Measurements from ENCODE around the gene PDE3B. TPM values are rescaled to one million over a fixed set of nuclear protein-coding genes. Genes with fewer than 3 reads are reported as not detected.
"Not testable (repeated sequence)": the region's sequence is repeated elsewhere in the genome, so short reads cannot be mapped to it uniquely, and the experiment has no call there.

The PDE3B gene
- total RNA-seq, 5 donors from 2014 or later (not counting 1 experiment from before 2014, with no cell fraction given): 130 to 162 (median 143) TPM

DNA sequence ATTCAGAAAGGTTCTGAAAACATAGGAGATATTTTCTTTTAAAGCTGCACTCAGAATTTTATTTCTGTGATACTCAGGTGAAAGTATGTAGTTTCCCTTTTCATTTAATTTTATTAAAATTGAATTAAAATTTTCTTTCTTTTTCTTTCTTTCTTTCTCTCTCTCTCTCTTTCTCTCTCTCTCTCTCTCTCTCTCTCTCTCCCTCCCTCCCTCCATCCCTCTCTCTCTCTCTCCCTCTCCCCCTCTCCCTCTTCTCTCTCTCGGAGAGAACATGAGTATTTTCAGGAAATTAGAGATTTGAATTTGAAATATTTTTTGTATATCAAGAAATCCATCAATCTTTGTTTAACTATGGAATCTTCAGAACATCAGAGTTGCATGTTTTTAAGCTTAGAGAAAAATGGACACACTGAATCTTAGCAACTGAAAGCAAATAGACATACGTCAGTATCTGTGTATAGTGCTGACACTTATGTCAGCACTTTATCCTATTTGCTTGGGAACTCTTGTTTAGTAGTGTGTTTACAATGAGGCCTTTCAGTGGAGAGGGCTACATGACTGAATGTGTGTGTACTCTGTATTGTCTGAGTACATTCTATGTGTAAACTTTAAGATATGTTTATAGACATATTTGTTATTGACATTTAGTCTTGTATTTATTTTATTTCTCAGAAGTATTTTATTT is 44.5 kb downstream of the PDE3B start:
- Histone ChIP-seq H3K36me3 (ENCODE audit: control insufficient read depth in 2 of 2, extremely low read depth in 1 of 2, insufficient read depth in 1 of 2, low read length in 1 of 2) (peaks cover 0 to under 1% of the 10 kb centered on the region in 2 donors), H3K4me3 (ENCODE audit: control insufficient read depth in 1 of 2, extremely low read depth in 1 of 2, low read length in 1 of 2) (no peak overlapping the region), H3K9me3 (no peaks in the 10 kb centered on the region), H3K27ac (ENCODE audit: low read length) (no peak overlapping the region), H3K4me1 (ENCODE audit: control insufficient read depth in 1 of 2, extremely low read depth in 1 of 2, insufficient read depth in 2 of 2, low read length in 2 of 2) (no peaks in the 10 kb centered on the region), H3K27me3 (replicated peaks in 1 of 2; ENCODE audit: control insufficient read depth in 2 of 2, extremely low read depth in 1 of 2, insufficient read depth in 2 of 2, low read length in 1 of 2) (no peaks in the 10 kb centered on the region)
- peaks cover 62 to 67% (median 62%) of the 10 kb centered on the region in 3 donors for H3K4me1 Mint-ChIP-seq
- H3K27ac Mint-ChIP-seq: peak overlapping the region; percentile 44 to 45
- peaks cover 43% of the 10 kb centered on the region for H3K36me3 Mint-ChIP-seq
- ChIA-PET CTCF (interaction anchor here in 1 of 2 donors (0.7 kb wide), 2 partner anchors 203 to 204 kb away, joined by 3 to 4 read pairs; partner anchors contain the start of gene CYP2R1), POLR2A (interaction anchor here (0.5 to 0.6 kb wide), 3 partner anchors 38 to 204 kb away, joined by 3 read pairs; partner anchors contain the start of gene CYP2R1 (in 1 of the 2))
- DNase-seq: no peak
- peak in 1 of 4 experiments; percentile 54 for ATAC-seq (replicated peaks in 1 of 4)
- peak overlapping the region in 1 of 3 donors; percentile 28 for H3K4me3 Mint-ChIP-seq
- WGBS (ENCODE audit: insufficient coverage): no CpG with 5 or more reads among the region's 2 CpGs
- no peaks in the 10 kb centered on the region for H3K27me3 Mint-ChIP-seq
- peaks cover 10 to 14% (median 14%) of the 10 kb centered on the region in 3 donors for H3K9me3 Mint-ChIP-seq

DNA sequence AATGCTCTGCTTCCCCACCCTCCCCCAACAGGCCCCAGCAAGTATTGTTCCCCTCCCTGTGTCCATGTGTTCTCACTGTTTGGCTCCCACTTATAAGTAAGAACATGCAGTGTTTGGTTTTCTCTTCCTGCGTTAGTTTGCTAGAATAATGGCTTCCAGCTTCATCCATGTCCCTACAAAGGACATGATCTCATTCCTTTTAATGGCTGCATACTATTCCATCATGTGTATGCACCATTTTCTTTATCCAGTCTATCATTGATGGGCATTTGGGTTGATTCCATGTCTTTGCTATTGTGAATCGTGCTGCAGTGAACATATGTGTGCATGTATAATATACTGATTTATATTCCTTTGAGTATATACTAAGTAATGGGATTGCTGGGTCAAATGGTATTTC is 52.1 kb downstream of the PDE3B start:
- peaks cover 62% of the 10 kb centered on the region for H3K36me3 Mint-ChIP-seq
- POLR2A ChIA-PET: interaction anchor here (0.6 kb wide), 2 partner anchors 25 to 49 kb away, joined by 3 read pairs; no protein-coding TSS in a partner anchor
- no CpG with 5 or more reads among the region's 2 CpGs for WGBS (ENCODE audit: insufficient coverage)
- H3K4me3 Mint-ChIP-seq; H3K4me3 ChIP-seq (ENCODE audit: control insufficient read depth in 1 of 2, extremely low read depth in 1 of 2, low read length in 1 of 2); H3K27ac ChIP-seq (ENCODE audit: low read length); DNase-seq; H3K27me3 Mint-ChIP-seq; H3K27me3 ChIP-seq (replicated peaks in 1 of 2; ENCODE audit: control insufficient read depth in 2 of 2, extremely low read depth in 1 of 2, insufficient read depth in 2 of 2, low read length in 1 of 2); ATAC-seq (replicated peaks in 1 of 4); H3K36me3 ChIP-seq (ENCODE audit: control insufficient read depth in 2 of 2, extremely low read depth in 1 of 2, insufficient read depth in 1 of 2, low read length in 1 of 2); H3K9me3 ChIP-seq; CTCF ChIA-PET: not testable (repeated sequence)
- H3K9me3 Mint-ChIP-seq: peaks cover 18 to 46% (median 29%) of the 10 kb centered on the region in 3 donors
- peaks cover 0 to 18% of the 10 kb centered on the region in 2 experiments for H3K4me1 ChIP-seq (ENCODE audit: control insufficient read depth in 1 of 2, extremely low read depth in 1 of 2, insufficient read depth in 2 of 2, low read length in 2 of 2)
- H3K4me1 Mint-ChIP-seq: peaks cover 50 to 55% (median 52%) of the 10 kb centered on the region in 3 donors
- peak overlapping the region in 1 of 2 donors; percentile 58 for H3K27ac Mint-ChIP-seq

DNA sequence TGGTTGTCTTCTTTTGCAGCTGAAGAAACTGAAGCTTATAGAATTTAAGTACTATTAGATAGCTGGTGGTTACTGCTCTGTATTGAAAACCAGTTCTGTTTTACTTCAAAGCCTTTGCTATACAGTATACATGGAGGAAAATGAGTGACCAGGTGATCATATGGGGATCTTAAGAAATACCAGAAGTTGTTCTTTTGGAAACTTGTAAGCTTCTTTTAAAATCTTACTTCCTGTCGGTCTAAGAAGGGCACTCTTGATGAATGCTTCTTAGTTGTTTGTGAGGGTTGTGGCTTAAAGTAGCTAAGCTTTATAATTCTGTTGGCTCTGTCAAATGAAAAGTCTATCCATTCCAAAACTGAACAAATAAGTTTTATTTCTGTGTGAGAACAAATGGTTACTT is 55.2 kb downstream of the PDE3B start:
- WGBS (ENCODE audit: insufficient coverage): no CpG with 5 or more reads among the region's 1 CpG
- Histone ChIP-seq H3K4me1 (ENCODE audit: control insufficient read depth in 1 of 2, extremely low read depth in 1 of 2, insufficient read depth in 2 of 2, low read length in 2 of 2) (peaks cover 0 to 21% of the 10 kb centered on the region in 2 experiments), H3K9me3 (peaks cover 7% of the 10 kb centered on the region), H3K27ac (ENCODE audit: low read length) (peak overlapping the region; percentile 8), H3K36me3 (ENCODE audit: control insufficient read depth in 2 of 2, extremely low read depth in 1 of 2, insufficient read depth in 1 of 2, low read length in 1 of 2) (peaks cover 0 to 2% of the 10 kb centered on the region in 2 donors), H3K4me3 (ENCODE audit: control insufficient read depth in 1 of 2, extremely low read depth in 1 of 2, low read length in 1 of 2) (no peak overlapping the region), H3K27me3 (replicated peaks in 1 of 2; ENCODE audit: control insufficient read depth in 2 of 2, extremely low read depth in 1 of 2, insufficient read depth in 2 of 2, low read length in 1 of 2) (no peaks in the 10 kb centered on the region)
- ChIA-PET POLR2A (interaction anchor here (0.6 to 1.0 kb wide), 4 partner anchors 13 to 129 kb away, joined by 3 to 5 read pairs (median 3); no protein-coding TSS in a partner anchor), CTCF (no interaction called here)
- DNase-seq (peak in 1 of 35 experiments; percentile 14), ATAC-seq (replicated peaks in 1 of 4) (peak in 3 of 4 experiments; percentile 41 to 63 (median 46))
- H3K9me3 Mint-ChIP-seq: peaks cover 9 to 38% (median 19%) of the 10 kb centered on the region in 3 donors
- H3K36me3 Mint-ChIP-seq: peaks cover 62% of the 10 kb centered on the region
- H3K4me3 Mint-ChIP-seq: peak overlapping the region; percentile 25 to 54 (median 45)
- peaks cover 64 to 67% (median 64%) of the 10 kb centered on the region in 3 donors for H3K4me1 Mint-ChIP-seq
- H3K27ac Mint-ChIP-seq: peak overlapping the region; percentile 68 to 73
- no peaks in the 10 kb centered on the region for H3K27me3 Mint-ChIP-seq

GRCh38 chr11:14700593-14700992 is 57.0 kb downstream of the PDE3B start:
- WGBS (ENCODE audit: insufficient coverage): no CpG with 5 or more reads among the region's 1 CpG
- H3K27ac Mint-ChIP-seq: peak overlapping the region in 1 of 2 donors; percentile 0

DNA sequence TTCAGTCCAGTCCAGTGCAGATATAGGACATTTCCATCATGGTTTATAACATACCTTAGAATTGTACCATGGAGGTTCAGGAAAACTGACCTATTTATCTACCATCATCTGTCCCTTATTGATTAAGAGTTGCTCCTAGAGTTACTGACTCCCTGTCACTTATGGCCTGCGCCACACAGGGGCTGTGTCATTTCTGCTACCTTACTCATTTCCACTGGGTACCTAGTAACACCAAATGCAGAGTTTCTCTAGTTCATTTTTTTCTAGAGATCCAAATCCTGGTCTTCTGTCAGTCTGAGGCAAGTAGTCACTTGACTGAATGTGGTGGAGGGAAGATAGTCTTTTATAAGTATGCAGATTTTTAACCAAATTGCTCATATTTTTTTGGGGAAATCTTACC is 59.2 kb downstream of the PDE3B start:
- POLR2A ChIA-PET: no interaction called here
- Histone ChIP-seq H3K27me3 (replicated peaks in 1 of 2; ENCODE audit: control insufficient read depth in 2 of 2, extremely low read depth in 1 of 2, insufficient read depth in 2 of 2, low read length in 1 of 2) (no peaks in the 10 kb centered on the region), H3K27ac (ENCODE audit: low read length) (no peak overlapping the region), H3K36me3 (ENCODE audit: control insufficient read depth in 2 of 2, extremely low read depth in 1 of 2, insufficient read depth in 1 of 2, low read length in 1 of 2) (no peaks in the 10 kb centered on the region), H3K4me1 (ENCODE audit: control insufficient read depth in 1 of 2, extremely low read depth in 1 of 2, insufficient read depth in 2 of 2, low read length in 2 of 2) (peaks cover 0 to 21% of the 10 kb centered on the region in 2 experiments), H3K4me3 (ENCODE audit: control insufficient read depth in 1 of 2, extremely low read depth in 1 of 2, low read length in 1 of 2) (no peak overlapping the region), H3K9me3 (peaks cover 9% of the 10 kb centered on the region)
- Mint-ChIP-seq H3K4me3 (no peak overlapping the region), H3K27me3 (no peaks in the 10 kb centered on the region), H3K9me3 (peaks cover 7 to 35% (median 24%) of the 10 kb centered on the region in 3 donors), H3K27ac (peak overlapping the region in 1 of 2 donors; percentile 39), H3K4me1 (peaks cover 53 to 57% (median 53%) of the 10 kb centered on the region in 3 donors), H3K36me3 (peaks cover 58% of the 10 kb centered on the region)
- no peak for ATAC-seq (replicated peaks in 1 of 4)
- WGBS (ENCODE audit: insufficient coverage): no CpG with 5 or more reads among the region's 1 CpG
- CTCF ChIA-PET: interaction anchor here in 1 of 2 donors (0.6 to 1.0 kb wide), 2 partner anchors 42 to 63 kb away, joined by 3 read pairs; no protein-coding TSS in a partner anchor
- DNase-seq: no peak

More at GRCh38 chr11:14700593-14700992, 57.0 kb downstream of the PDE3B start:
- Mint-ChIP-seq H3K4me3 (peak overlapping the region; percentile 32 to 54 (median 42)), H3K9me3 (peaks cover 6 to 41% (median 22%) of the 10 kb centered on the region in 3 donors), H3K27me3 (no peaks in the 10 kb centered on the region), H3K4me1 (peaks cover 63 to 66% (median 64%) of the 10 kb centered on the region in 3 donors), H3K36me3 (peaks cover 60% of the 10 kb centered on the region)
- ChIA-PET POLR2A (interaction anchor here (0.6 to 1.5 kb wide), 3 partner anchors 10 to 11 kb away, joined by 3 to 5 read pairs (median 3); no protein-coding TSS in a partner anchor), CTCF (interaction anchor here in 1 of 2 donors (1.1 kb wide), 1 partner anchor 14 kb away, joined by 3 read pairs; no protein-coding TSS in a partner anchor)
- Histone ChIP-seq H3K4me3 (ENCODE audit: control insufficient read depth in 1 of 2, extremely low read depth in 1 of 2, low read length in 1 of 2) (no peak overlapping the region), H3K36me3 (ENCODE audit: control insufficient read depth in 2 of 2, extremely low read depth in 1 of 2, insufficient read depth in 1 of 2, low read length in 1 of 2) (no peaks in the 10 kb centered on the region), H3K4me1 (ENCODE audit: control insufficient read depth in 1 of 2, extremely low read depth in 1 of 2, insufficient read depth in 2 of 2, low read length in 2 of 2) (peaks cover 0 to 21% of the 10 kb centered on the region in 2 experiments), H3K27ac (ENCODE audit: low read length) (no peak overlapping the region), H3K9me3 (peaks cover 11% of the 10 kb centered on the region), H3K27me3 (replicated peaks in 1 of 2; ENCODE audit: control insufficient read depth in 2 of 2, extremely low read depth in 1 of 2, insufficient read depth in 2 of 2, low read length in 1 of 2) (no peaks in the 10 kb centered on the region)
- DNase-seq (no peak), ATAC-seq (replicated peaks in 1 of 4) (no peak)

GRCh38 chr11:14703731-14704130 is 60.1 kb downstream of the PDE3B start:
- peaks cover 65% of the 10 kb centered on the region for H3K36me3 Mint-ChIP-seq
- no peak overlapping the region for H3K4me3 ChIP-seq (ENCODE audit: control insufficient read depth in 1 of 2, extremely low read depth in 1 of 2, low read length in 1 of 2)
- H3K4me1 ChIP-seq (ENCODE audit: control insufficient read depth in 1 of 2, extremely low read depth in 1 of 2, insufficient read depth in 2 of 2, low read length in 2 of 2): peaks cover 0 to 20% of the 10 kb centered on the region in 2 experiments
- H3K27ac ChIP-seq (ENCODE audit: low read length): no peak overlapping the region
- H3K4me1 Mint-ChIP-seq: peaks cover 52 to 55% (median 52%) of the 10 kb centered on the region in 3 donors
- H3K27me3 ChIP-seq (replicated peaks in 1 of 2; ENCODE audit: control insufficient read depth in 2 of 2, extremely low read depth in 1 of 2, insufficient read depth in 2 of 2, low read length in 1 of 2): no peaks in the 10 kb centered on the region
- ATAC-seq (replicated peaks in 1 of 4) (no peak), DNase-seq (peak in 1 of 35 experiments; percentile 16)
- H3K27me3 Mint-ChIP-seq: no peaks in the 10 kb centered on the region
- peaks cover 9% of the 10 kb centered on the region for H3K9me3 ChIP-seq
- H3K36me3 ChIP-seq (ENCODE audit: control insufficient read depth in 2 of 2, extremely low read depth in 1 of 2, insufficient read depth in 1 of 2, low read length in 1 of 2): no peaks in the 10 kb centered on the region
- no peak overlapping the region for H3K27ac Mint-ChIP-seq
- peaks cover 7 to 44% (median 28%) of the 10 kb centered on the region in 3 donors for H3K9me3 Mint-ChIP-seq
- no CpG with 5 or more reads among the region's 1 CpG for WGBS (ENCODE audit: insufficient coverage)
- POLR2A ChIA-PET: interaction anchor here in 1 of 2 donors (0.6 kb wide), 1 partner anchor 33 kb away, joined by 6 read pairs; no protein-coding TSS in a partner anchor
- no peak overlapping the region for H3K4me3 Mint-ChIP-seq
- CTCF ChIA-PET: interaction anchor here in 1 of 2 donors (1.0 kb wide), 1 partner anchor 62 kb away, joined by 3 read pairs; no protein-coding TSS in a partner anchor

Measured in T-cell (primary cell).